Ammon's horn (tissue), 1 donor: ENCODE data around the gene ITIH4.

ENCODE experiments used
- DNase-seq: peaks from one replicate; pipeline ENCODE4 v3.0.0-alpha.2; 2016; ENCODE audit warnings: low spot score

Gene ITIH4

DNA sequence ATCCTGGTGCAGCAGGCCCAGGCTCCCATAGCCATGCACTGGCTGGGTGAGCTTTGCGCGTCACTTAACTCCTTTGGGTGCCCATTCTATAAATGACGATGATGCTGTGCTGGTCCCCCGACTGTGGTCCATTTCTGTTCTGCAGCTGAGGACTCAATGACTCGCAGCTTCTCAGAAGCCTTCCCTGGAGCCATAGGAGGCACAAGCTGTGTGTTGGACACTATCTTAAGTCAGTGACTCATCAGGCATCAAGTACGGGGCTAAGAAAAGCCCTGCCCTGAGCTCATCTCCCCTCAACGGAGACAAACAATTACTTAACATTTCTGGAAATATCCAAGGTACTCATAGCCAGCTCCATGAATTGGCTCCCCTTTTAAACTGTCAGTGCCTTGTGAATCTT lies 18.1 kb upstream of the ITIH4 start:
- no peak for DNase-seq

DNA sequence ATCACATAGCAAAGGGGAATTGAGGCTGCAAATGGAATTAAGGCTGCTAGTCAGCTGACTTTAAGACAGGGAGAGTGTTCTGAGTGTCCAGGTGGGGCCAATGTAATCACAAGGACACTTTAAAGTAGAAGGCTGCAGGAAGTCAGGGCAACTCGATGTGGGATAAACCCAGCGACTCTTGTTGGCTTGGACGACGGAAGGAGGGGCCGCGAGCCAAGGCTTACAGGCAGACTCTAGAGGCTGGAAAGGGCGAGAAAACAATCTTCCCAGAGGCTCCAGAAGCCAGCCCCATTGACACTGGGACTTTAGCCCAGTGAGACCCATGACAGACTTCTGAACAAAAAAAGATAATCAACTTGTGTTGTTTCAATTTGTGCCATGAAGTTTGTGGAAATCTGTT lies 17.3 kb upstream of the ITIH4 start:
- no peak for DNase-seq

DNA sequence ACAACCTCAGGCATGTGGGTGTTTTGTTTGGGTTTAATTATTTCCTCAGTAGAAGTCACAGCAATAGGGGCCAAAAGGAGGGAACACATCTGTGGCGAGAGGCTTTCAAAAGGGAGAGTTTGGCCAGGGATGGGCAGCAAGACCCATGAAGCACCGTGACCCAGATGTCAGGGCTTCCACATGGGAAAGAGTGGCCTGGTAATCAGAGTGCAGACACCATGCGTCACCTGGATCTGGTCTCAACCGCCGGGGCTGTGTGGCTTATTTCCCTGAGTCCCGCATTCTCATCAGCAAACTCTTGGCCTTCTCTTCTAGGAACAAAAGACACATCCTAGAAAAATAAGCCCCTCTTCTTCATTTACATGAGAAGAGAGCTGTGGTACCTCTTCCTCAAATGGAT lies 16.8 kb upstream of the ITIH4 start:
- DNase-seq, result no peak

DNA sequence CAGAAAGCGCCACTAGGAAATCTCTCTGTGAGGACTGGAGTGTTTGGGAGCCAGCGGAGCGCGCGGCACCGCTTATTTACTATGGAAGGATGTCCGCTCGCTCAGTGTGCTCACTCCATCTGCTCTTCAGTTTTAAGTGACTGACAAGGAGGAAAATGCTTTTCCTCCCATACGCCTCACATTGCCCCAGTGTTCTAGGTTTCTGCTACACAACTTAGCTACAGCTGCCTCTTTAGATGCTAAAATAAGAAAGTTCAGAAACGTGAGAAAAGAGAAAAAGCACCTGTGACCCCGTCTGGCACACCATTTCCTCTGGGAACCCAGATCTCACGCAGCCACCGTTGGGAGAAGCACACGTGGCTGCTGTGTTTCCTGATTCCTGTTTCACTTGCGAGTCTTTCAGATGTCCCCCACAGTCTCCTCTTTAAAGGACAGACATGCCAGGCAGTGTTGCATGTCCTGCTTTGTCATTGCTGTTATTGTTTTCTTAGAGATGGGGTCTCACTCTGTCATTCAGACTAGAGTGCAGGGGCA lies 16.0 kb upstream of the ITIH4 start:
- peak; percentile 29 for DNase-seq

DNA sequence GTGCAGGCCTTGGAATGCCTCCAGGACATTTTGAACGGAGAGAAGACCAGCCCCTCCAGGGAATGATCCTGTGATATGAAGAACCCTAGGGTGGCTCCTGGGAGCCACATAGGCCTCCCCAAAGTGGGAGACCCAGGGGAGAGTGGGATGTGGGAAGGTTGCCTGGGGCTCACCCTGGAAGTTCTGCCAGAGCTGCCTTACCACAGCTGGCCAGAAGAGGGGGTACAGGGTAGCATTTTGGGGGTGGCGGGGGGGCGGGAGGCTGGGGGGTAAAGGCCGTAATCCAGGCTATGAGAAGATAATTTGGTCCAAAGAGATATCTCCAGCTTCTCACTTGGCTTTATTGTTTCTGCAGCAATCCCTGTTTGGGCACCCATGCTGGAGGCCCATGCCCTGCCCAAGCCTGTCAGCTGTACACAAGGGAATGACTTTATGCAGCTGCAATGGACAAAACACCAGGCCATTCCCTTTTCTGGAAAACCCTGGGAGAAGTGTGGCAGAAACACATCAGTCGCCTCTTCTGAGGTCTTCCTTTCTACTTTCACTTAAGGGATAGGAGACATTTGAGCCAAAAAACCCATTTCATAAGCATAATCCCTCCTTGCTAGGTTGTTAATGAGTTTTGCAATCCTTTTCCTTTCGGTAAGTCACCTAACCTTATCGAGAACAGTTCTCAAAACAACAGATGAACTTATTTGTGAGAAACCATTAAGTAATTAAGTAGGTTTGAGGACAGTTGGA lies 15.4 kb upstream of the ITIH4 start:
- DNase-seq, result no peak

DNA sequence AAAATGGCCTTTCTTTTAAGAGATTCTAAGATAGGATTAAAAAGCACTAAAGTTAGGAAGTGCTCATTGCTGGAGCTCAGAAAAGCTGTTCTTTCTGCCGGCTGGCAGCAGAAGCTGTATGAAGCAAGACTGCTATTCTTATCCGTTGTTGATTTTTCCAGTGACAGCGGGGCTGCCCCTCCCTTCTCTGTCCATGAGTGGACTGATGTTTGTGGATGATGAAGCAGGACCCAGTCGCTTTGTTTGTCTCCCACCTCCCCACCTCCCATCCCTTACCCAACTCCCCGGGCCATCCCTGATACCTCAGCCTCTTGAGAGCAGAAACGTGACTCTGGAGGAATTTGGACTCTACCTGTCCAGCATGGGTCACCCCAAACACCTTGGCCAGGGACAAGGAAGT lies 14.7 kb upstream of the ITIH4 start:
- DNase-seq, result peak; percentile 69

DNA sequence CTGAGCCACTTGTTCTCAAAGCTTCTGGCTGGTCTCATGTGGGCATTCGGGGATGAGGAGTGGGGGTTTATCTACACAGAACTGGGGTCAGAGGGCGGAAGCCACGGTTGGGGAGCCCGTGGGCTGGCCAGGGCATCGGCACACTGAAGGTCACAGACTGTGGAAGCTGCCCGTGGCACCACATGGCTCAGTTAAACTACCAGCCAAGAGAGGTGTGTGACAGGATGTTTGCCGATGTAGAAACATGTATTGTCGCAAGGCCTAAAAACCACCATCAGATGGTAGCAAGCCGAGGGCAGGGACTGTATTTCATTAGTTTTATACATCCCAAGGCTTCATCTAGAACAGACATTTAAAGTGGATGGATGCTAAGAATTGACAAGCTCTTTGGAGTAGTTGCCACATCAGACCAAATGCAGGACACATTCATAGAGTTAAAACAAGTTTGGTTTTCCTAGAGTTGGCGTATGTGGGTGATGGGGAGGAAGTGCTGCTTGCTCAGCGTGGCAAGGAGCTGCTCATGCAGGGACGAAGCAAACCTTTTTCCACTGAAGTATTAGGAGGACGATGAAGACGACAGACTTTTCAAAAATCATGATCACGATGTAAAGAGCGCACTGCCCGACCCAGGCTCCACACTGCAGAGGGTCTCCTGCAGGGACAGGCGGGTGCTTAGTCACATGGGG lies 14.0 kb upstream of the ITIH4 start:
- DNase-seq, result no peak

DNA sequence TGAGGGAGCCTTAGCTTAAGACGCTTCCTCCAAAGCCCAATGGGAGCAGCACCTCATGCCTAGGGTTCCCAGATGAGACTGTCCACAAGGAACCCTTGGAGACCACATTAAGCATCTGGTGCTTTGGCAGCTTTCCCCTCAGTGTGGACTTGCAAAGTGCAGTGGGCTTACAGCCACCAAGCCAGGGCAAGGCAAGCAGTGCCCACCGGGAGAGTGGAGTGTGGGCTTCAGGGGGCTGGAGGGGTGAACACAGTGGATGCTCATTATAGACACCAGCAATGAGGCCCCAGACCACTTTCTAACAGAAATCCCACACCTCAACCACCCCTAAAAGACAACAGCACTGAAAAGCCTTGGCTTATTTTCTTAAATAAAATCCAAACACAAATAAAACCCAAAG lies 13.4 kb upstream of the ITIH4 start:
- DNase-seq, result no peak

DNA sequence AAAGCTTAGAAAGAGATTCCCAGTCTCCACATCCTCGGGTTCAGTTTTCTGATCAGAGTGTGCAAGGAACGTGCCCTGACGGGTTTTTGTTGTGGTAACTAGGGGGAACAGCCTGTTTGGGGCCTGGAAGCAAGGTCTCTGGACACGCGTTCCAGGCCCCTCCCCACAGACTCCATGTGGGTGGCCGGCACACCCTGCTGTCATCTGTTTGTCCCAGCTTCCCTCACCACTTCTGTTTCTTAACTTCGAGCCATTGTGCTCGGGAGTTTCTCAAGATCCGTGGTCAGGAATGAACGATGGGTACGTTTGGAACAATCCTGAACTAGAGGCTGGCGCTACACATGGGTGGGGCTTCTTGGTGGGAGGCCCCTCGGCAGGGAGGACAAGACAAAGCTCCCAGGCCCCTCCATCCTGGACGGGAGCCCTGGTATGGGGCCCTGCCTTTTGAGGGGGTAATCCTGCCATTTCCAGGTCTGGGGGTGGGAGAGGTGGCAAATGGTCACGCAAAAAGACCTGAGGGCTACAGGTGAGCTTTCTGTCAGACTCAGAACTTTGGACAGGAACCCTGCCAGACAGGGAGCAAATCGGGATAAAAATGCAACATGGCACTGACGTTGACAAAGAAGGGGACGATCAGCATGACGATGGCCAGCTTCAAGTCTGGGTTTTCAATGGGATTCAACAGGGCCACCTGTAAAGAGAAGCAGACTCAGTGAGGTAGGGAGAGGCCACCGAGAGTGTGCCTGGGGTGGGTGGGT lies 12.8 kb upstream of the ITIH4 start:
- no peak for DNase-seq

DNA sequence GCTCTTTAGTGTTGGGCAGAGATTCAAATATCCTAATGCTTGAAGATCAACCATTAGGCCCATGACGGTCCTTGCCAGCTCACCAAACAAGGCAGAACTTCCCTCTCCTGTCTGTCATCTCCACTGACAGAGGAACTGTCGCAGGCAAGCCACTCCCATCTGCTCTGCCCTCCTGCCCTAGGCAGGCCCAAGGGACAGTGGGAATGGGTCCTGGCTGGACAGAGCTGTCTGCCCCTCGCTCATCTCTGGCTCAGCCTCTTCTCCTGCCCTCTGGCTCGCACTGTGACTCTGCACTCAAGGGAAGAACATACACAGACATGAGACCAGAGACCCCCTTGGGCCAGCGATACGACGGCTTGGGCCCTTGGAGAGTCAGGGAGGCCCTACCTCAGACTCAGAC lies 12.0 kb upstream of the ITIH4 start:
- no peak for DNase-seq

DNA sequence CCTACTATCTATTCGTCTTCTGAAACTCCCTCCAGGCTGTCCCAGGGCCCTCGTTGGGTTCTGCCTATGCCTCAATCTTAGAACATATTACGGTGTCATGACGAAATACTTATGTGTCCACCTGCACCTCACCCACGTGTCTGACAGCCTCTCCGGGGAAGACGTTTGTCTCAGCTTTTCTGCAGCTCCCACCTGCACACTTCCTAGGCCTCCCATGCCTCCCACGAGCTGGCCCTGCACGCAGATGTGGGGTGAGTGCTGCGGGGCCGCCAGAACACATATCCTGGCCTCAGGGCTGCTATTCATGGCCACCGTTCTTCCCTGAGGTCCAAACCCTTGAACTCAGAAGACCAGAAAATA lies 11.5 kb upstream of the ITIH4 start:
- no peak for DNase-seq

DNA sequence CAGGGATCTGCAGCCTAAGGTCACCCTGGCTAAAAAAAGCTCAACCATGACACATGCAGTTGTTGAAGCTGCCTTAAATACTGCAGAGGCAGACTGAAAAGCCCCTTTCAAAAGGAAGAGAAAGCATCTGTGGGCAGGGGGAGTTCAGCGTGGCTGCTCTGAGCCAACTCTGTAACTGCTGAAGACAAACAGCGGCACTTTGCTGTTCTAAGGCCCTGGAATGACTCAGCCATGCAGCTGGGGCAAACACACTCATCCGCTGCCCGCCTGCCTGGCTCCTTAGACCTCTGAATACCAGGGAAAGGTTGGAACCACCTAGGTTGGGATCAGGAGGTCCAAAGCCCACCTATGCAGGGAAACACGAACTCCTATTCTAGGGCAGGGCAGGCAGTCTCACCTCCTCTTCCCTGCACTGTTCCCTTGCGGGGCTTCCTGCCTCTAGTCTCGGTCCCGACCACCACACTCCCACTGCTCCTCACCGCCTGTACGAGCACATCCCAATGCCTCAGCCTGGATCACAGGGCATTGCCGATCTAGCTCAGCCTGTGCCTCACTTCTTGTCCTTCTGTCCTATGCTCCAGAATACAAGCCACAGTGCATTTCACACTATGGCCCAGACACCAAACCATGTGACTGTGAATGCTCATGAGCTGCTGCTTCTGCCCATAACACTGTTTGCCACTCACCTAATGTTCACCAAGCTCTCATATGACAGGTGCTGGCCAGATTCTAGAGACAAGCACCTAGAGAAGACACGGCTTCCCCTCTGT lies 10.9 kb upstream of the ITIH4 start:
- DNase-seq, result no peak

DNA sequence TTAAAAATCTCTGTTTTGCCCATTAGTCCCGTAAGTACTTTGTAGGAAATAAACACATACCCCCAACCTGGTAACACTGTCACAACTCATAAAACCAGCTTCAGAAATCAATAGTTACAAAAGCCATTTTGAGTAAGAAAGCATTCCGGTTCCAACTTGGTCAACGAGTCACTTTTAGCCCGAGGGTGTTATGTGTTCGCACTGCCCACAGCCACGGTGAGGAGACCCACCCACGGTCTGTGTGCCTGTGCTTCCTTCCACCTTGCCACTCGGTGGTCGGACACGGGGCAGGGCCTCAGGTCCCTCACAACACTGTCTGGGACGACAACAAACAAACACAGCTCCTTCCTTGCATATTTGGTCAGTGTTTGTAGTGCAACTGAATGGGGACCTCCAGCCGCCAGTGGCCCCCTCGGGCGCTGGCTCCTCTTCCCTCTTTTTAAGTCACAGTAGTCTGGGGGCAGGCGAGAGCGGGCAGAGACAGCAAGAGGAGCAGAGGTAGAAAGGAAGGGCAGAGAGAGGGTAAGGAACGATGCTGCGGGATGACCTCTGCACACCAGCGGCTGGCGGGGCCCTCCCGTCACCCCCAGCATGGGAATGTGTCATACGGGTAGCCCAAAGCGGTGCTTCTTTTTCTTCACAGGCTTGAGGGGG lies 9.5 kb upstream of the ITIH4 start:
- DNase-seq, result no peak

DNA sequence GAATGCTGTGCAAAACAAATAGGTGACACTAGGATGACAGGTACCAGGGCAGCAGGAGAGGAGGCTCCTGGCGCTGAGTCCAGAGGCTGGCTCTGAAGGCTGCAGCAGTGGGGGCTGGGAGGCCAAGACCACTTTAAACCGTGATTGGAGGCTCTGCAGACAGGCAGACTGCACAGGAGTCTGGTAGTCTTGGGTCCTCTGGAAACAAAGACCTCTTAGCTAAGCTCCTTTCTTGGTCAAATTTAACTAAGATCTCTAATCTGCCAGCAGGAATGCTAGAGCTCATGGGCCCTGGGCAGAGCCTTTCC lies 8.8 kb upstream of the ITIH4 start:
- DNase-seq, result no peak

DNA sequence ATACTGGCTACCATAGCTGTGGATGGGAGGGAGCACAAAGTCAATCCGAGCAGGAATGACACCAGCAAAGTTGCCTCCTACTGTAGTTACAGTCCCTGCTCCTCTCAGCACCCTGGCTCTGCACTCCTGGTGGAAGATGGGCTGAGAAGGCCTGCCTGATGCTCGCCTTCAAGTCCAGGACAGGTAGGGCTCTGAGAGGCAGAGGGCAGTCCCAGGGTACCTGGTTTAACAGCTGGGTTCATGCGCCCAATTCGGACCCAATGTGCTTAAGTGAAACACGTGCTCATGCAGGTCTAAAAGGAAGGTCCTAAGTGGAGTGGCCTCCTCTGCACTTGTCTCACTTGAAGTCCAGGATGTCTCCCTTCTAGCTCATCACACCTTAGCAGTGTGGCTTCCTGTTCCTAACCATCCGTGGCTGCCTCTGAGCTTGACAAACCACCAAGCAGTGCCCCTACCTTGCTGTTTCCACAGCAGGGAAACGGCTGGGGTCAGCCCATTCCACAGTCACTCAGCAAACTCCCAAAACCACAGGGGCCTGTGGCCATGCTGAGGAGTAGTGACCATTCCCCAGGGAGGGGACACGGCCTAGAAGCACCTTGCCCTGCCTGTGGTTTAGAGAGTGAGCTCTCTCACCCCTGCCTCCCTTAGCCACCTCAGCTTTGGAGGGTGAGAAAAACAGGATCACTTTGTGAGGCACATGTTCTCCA lies 8.2 kb upstream of the ITIH4 start:
- DNase-seq, result no peak

DNA sequence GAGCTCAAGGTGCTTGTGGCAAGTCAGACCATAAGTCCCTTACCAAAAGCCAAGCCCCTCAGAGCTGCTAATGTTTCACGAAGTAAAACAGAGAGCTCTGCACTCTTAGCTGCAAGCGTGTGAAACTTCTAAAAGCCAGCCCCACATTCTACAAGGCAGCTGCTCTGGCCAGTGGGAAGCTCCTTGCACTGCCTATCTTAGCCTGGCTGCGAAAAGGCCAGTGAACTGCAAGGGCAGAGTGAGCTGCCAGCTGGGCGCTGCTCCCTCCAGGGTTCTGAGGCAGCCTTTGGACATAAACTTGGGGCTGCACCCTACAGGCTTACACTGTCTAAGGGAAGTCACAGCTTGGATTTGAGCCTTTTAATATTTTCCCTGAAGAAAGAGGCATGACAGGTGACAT lies 6.5 kb upstream of the ITIH4 start:
- DNase-seq, result no peak

DNA sequence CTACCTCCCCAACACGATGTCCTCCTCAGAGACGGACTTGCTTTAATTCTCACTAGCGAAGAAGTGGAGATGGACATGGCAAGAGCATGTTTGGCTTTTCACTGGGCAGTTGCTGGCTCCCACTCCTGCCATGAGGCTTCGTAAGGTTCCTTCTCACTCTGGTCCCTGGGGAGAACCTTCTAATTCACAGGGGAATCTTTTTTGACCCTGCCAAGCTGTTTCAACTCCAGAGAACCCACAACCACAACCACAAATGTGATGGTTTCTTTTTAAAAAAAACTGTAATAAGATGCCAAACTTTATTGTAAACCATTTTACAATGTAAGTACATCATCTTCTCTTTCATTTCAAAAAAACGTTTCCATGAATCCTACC lies 6.0 kb upstream of the ITIH4 start:
- DNase-seq, result no peak

DNA sequence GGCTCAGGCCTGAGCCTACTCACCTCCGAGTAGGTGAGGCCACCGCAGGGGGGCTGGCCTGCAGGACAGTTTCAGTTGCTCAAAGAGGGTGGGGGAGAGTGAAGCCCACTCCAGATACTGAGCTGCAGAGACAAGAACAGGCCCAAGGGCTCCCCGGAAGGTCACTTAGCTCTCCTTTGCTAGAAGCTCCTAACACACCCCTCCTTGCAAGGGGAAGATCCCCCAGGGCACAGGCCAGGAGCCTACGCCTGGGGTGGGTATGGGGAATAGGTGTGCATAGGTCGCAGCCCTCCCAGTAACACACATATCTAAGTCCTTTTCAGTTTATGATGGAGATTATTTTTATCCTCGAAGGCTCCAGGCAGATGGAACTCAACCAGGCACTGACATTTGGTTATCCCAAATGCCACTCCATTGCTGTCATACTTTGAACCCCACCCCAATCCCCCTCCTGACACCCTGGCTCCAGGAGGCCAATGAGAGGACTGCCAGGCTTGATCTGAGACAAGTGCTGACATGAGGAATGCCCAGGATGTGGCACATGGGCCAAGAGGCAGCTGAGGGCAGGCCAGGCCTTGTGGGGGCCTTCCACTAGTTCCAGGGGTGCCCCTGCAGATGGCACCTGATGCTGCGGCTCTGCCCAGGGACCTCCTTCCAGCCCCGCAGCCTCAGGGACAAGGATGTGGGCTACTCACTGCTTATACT lies 5.4 kb upstream of the ITIH4 start:
- DNase-seq, result no peak

DNA sequence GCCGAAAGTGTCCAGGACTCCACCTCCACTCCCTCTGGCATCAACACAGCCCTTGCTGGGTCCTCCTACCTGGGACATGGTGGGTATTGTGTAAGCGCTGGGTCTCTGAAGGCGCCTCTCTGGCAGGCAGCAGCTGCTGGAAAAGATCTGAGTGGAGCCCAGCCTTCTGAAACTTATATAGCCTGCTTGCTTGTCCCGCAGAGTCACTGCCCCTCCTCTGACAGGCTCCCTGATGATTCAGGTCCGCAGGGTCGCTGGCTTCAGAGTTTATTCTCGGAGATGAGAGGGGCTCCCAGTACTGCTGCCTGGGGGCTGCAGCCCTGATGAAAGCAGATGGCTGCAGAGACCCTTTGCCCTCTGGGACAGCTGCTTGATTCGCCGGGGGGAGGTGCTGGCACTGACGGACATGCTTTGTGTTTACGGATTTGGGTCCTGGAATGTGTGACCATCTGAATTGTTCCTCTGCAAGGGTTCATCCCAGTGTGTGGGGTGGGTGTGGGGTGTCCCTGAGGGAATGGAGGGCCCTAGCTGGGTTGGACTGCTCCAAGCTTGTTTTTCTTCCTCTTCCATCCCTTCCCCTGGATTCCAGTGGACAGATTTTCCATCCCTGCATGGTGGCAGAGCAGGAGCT lies 4.5 kb upstream of the ITIH4 start, which contains the start of gene MUSTN1:
Gene MUSTN1 (minus strand): TSS at position 149 of the 631 bp plus-strand sequence. CDS start 71 bp downstream, at position 78.
- no peak for DNase-seq

DNA sequence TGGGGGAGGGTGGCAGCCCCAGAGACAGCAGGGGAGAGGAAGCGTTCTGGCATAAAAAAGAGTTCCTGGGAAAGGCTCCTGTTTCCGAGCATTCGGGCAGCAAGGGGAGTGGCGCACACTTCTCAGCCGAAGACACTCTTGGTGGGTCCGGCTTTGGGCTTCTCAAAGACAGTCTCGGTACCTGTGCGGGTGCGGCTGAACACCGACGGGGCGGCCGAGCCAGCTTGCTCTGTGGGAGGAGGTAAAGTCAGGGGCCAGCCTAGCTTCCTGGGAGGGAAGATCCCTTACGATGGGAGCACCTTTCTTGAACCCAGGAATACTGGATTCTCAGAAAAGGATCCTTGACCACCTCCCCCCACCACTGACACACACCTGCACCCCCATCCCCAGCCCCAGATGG lies 2.7 kb upstream of the ITIH4 start:
- DNase-seq, result no peak
